GM18505 (cell line): ENCODE data around the gene PITX2.

Experiments
- ATAC-seq: cut with Tn5 transposase; IDR thresholded peaks from one replicate; pipeline ENCODE4 v1.9.1; 2021; ENCODE audit not compliant: unreplicated experiment
- POLR2A ChIP-seq: IDR thresholded peaks from 4 replicates; pipeline ENCODE4 v1.6.1; 2011; ENCODE audit warnings: borderline replicate concordance; ENCODE audit not compliant: insufficient read depth, insufficient read length; ENCODE audit errors: extremely low read depth

Gene PITX2

GRCh38 chr4:110622841-110623717 is at the start of gene PITX2:
Gene PITX2 (minus strand): TSS chr4:110623077. CDS start chr4:110622460, 617 bp downstream.
- no peak for TF ChIP-seq POLR2A
- ATAC-seq = peak; percentile 77

DNA sequence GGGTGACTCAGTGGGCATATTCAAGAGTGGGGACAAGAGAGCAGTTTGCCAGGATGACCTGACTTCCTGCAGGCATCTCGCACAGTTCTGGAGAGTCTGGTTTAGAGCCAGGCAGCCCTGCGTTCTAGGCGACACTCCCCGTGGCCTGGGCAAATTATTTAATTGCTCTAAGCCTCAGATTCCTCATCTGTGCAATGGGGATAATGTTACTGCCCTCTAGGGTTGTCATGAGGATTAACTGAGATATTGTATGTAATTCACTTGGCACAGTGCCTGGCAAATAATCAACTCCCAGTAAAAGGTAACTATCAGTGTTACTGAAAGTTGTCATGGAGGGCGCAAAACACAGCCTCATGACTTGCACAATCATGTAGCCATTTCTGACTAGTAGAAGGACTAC is 48.8 kb upstream of the PITX2 start:
- no peak for ATAC-seq
- TF ChIP-seq POLR2A = no peak

DNA sequence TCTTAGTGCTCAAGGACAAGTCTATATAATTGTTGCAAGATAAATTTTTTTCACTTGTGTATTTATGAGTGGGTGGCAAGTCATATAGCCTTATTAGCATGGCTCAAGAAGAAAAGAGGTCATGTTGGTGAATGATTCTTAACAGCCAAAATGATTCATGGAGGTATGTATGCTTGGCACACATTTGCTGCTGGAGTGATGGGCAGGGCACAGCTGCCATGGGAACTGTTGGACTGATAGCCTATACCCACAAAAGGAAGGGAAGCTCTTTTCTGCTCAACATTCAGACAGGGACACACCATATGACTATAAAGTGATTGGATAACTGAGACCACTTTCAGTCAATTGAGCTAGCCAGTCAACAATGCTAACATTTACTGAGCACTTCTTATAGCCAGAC is 46.8 kb upstream of the PITX2 start:
- ATAC-seq = no peak
- TF ChIP-seq POLR2A = no peak

GRCh38 chr4:110668463-110669235 is 45.8 kb upstream of the PITX2 start:
- no peak for TF ChIP-seq POLR2A
- ATAC-seq = no peak

- TF ChIP-seq POLR2A = no peak
- ATAC-seq = no peak
Observed at GRCh38 chr4:110667670-110668069, 44.8 kb upstream of the PITX2 start.

- ATAC-seq = no peak
- TF ChIP-seq POLR2A = no peak
Observed at GRCh38 chr4:110666030-110666429, 43.2 kb upstream of the PITX2 start.

- no peak for TF ChIP-seq POLR2A
- no peak for ATAC-seq
Observed at GRCh38 chr4:110663738-110664444, 41.0 kb upstream of the PITX2 start.

- no peak for ATAC-seq
- no peak for TF ChIP-seq POLR2A
Observed at GRCh38 chr4:110663206-110663605, 40.3 kb upstream of the PITX2 start.

DNA sequence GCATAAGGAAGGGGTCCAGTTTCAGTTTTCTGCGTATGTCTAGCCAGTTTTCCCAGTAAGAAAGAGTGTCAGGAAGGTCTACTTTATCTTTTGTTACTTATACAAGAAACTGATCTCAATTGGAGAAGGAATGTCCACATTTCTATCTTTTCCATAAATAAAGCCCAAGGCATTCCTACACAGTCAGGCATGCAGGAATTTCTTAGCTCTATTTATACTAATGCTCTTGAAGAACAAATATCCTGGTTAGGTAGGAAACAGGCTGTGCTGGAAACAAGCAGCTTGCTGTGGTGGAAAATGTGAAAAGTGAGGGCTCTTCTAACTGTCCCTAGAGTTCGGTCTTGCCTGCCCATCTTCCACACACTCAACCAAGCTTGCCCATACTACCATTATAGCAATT is 37.9 kb upstream of the PITX2 start:
- no peak for ATAC-seq
- TF ChIP-seq POLR2A = no peak

DNA sequence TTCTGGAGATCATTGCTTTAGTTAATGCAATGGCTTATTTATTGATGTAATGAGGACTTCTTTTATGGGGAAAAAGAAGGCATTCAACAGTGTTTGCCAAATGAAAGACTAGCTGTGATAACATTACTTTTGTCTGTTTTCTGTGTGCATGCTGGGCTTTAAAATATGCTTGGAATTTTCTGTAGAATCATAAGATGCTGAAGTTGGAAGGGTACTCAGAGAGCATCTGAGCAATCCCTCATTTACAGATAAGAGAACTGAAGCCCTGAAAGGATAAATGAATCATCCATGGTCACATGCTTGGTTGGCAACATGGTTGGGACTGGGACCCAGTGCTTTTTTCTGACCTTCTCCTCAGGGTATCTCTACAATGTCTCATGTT is 31.4 kb upstream of the PITX2 start:
- ATAC-seq = no peak

GRCh38 chr4:110653321-110654253 is 30.7 kb upstream of the PITX2 start:
- ATAC-seq = no peak
- TF ChIP-seq POLR2A = no peak

More for the DNA sequence above, 31.4 kb upstream of the PITX2 start:
- TF ChIP-seq POLR2A = no peak

DNA sequence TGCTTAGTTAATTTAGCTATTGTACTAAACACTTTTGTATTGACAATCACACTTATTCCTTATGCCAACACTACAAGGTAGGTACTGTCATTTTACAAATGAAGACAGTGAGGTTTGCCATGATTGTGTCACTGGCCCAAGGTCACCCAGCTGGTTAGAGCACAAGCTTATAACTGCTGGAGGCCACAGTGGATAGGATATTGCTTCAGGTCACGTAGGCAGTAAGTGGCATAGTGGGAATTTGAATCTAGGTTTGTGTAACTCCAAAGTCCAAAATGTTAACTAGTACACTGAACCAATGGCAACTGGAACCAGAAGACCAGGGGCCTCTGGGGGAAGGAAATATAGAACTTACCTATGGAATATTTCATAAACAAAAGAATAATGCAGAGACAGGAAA is 21.1 kb upstream of the PITX2 start:
- no peak for TF ChIP-seq POLR2A
- no peak for ATAC-seq

DNA sequence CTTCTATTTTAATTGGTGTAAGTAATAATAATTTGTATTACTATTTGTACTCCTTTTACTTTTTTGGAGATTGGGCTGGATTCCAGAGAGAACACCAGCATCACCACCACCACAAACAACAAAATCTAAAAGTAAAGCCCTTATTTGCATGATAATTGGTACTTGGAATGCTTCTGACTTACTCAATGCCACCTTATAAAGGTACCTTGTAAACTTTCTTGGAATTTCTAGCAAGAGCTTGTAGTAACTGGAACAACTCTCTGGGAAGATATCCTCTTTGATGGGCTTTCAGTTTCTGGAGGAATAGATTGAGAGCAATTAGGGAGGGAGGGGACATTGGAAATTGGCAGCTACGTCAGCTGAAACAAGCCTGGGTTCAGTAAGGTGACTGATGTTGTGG is 20.2 kb upstream of the PITX2 start:
- no peak for TF ChIP-seq POLR2A
- no peak for ATAC-seq

GRCh38 chr4:110641218-110641617 is 18.3 kb upstream of the PITX2 start:
- ATAC-seq = no peak
- TF ChIP-seq POLR2A = no peak
